ENCODE data around the gene NEK6. TPM values are rescaled to one million over a fixed set of nuclear protein-coding genes. Genes with fewer than 3 reads are reported as not detected.

NEK6 gene
- total and polyA plus RNA-seq, 9 of the 15 experiments (the other 6 are each of a cell fraction or from before 2014, with no cell fraction given) = 3.1 to 19.0 (median 8.4) TPM

DNA sequence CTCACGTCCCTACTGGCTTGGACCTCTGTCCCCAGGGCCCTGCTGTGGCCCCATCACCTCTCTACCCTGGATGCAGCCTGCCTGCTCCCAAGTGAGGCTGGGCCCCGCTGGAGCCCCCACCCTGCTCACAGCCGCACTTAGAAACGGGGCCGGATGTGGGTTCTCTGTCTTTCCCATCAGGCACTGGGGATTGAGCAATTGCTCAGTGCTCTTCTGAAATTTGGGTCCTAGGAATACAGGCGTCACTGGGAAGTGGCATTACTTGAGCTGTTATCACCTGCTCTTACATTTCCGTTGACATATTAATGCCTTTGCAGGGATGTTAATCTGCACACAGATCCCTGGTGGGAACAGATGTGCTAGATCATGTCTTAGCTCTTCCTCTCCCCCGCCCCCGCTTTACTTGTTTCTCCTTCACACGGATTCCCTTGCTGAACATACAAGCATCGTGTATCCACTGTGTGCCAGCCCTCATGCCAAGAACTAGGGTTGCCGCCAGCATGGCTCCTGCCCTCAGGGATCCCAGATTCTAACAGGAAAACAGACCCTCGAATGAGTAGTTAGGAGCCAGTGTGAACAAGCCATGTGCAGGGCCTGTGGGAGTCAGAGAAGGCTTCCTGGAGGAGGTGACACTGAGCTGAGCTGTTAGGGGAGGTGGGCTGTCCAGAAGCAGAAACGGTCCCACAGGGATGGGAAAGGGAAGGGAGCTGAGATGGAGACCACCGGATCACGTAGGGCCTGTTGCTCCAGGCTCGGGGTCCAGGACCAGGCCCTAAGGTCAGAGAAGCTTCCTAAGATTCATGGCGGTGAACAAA is 65.1 kb downstream of the NEK6 start (continued):
- TF ChIP-seq, protein P1, sequence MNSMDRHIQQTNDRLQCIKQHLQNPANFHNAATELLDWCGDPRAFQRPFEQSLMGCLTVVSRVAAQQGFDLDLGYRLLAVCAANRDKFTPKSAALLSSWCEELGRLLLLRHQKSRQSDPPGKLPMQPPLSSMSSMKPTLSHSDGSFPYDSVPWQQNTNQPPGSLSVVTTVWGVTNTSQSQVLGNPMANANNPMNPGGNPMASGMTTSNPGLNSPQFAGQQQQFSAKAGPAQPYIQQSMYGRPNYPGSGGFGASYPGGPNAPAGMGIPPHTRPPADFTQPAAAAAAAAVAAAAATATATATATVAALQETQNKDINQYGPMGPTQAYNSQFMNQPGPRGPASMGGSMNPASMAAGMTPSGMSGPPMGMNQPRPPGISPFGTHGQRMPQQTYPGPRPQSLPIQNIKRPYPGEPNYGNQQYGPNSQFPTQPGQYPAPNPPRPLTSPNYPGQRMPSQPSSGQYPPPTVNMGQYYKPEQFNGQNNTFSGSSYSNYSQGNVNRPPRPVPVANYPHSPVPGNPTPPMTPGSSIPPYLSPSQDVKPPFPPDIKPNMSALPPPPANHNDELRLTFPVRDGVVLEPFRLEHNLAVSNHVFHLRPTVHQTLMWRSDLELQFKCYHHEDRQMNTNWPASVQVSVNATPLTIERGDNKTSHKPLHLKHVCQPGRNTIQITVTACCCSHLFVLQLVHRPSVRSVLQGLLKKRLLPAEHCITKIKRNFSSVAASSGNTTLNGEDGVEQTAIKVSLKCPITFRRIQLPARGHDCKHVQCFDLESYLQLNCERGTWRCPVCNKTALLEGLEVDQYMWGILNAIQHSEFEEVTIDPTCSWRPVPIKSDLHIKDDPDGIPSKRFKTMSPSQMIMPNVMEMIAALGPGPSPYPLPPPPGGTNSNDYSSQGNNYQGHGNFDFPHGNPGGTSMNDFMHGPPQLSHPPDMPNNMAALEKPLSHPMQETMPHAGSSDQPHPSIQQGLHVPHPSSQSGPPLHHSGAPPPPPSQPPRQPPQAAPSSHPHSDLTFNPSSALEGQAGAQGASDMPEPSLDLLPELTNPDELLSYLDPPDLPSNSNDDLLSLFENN (IDR thresholded peaks at IDR 0.05; ENCODE audit: low read depth in 2 of 2, low read length in 2 of 2) = 0 out of 4 replicates have a peak, but pooled peaks of 1 of the 2 experiments have one; percentile 19
- TF ChIP-seq, protein P2, sequence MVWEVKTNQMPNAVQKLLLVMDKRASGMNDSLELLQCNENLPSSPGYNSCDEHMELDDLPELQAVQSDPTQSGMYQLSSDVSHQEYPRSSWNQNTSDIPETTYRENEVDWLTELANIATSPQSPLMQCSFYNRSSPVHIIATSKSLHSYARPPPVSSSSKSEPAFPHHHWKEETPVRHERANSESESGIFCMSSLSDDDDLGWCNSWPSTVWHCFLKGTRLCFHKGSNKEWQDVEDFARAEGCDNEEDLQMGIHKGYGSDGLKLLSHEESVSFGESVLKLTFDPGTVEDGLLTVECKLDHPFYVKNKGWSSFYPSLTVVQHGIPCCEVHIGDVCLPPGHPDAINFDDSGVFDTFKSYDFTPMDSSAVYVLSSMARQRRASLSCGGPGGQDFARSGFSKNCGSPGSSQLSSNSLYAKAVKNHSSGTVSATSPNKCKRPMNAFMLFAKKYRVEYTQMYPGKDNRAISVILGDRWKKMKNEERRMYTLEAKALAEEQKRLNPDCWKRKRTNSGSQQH (CRISPR knock-in tag; IDR thresholded peaks at IDR 0.05) = no peak
- 0 out of 2 replicates have a peak, but pooled peaks have one; percentile 48 for TF ChIP-seq FOXP1 (CRISPR knock-in tag; IDR thresholded peaks at IDR 0.05)
- TF ChIP-seq HDAC2 (IDR thresholded peaks at IDR 0.05) = no peak
- TF ChIP-seq, protein P3, sequence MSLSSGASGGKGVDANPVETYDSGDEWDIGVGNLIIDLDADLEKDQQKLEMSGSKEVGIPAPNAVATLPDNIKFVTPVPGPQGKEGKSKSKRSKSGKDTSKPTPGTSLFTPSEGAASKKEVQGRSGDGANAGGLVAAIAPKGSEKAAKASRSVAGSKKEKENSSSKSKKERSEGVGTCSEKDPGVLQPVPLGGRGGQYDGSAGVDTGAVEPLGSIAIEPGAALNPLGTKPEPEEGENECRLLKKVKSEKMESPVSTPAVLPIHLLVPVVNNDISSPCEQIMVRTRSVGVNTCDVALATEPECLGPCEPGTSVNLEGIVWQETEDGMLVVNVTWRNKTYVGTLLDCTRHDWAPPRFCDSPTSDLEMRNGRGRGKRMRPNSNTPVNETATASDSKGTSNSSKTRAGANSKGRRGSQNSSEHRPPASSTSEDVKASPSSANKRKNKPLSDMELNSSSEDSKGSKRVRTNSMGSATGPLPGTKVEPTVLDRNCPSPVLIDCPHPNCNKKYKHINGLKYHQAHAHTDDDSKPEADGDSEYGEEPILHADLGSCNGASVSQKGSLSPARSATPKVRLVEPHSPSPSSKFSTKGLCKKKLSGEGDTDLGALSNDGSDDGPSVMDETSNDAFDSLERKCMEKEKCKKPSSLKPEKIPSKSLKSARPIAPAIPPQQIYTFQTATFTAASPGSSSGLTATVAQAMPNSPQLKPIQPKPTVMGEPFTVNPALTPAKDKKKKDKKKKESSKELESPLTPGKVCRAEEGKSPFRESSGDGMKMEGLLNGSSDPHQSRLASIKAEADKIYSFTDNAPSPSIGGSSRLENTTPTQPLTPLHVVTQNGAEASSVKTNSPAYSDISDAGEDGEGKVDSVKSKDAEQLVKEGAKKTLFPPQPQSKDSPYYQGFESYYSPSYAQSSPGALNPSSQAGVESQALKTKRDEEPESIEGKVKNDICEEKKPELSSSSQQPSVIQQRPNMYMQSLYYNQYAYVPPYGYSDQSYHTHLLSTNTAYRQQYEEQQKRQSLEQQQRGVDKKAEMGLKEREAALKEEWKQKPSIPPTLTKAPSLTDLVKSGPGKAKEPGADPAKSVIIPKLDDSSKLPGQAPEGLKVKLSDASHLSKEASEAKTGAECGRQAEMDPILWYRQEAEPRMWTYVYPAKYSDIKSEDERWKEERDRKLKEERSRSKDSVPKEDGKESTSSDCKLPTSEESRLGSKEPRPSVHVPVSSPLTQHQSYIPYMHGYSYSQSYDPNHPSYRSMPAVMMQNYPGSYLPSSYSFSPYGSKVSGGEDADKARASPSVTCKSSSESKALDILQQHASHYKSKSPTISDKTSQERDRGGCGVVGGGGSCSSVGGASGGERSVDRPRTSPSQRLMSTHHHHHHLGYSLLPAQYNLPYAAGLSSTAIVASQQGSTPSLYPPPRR (CRISPR knock-in tag; IDR thresholded peaks at IDR 0.05; ENCODE audit: borderline replicate concordance) = 0 out of 2 replicates have a peak, but pooled peaks have one; percentile 33
- TF ChIP-seq, protein P4, sequence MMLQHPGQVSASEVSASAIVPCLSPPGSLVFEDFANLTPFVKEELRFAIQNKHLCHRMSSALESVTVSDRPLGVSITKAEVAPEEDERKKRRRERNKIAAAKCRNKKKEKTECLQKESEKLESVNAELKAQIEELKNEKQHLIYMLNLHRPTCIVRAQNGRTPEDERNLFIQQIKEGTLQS (IDR thresholded peaks at IDR 0.05) = no peak; the same call in 1 of the 2 replicates
- TF ChIP-seq, protein P4 (CRISPR knock-in tag; conservative IDR thresholded peaks at IDR 0.05) = no peak
- TF ChIP-seq, protein P5, sequence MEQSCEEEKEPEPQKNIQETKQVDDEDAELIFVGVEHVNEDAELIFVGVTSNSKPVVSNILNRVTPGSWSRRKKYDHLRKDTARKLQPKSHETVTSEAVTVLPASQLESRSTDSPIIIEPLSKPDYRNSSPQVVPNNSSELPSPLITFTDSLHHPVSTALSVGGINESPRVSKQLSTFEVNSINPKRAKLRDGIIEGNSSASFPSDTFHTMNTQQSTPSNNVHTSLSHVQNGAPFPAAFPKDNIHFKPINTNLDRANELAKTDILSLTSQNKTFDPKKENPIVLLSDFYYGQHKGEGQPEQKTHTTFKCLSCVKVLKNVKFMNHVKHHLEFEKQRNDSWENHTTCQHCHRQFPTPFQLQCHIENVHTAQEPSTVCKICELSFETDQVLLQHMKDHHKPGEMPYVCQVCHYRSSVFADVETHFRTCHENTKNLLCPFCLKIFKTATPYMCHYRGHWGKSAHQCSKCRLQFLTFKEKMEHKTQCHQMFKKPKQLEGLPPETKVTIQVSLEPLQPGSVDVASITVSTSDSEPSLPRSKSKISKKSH (CRISPR knock-in tag; IDR thresholded peaks at IDR 0.05) = no peak
- TF ChIP-seq PTBP1 (IDR thresholded peaks at IDR 0.05; ENCODE audit: low read depth, low read length) = no peak
- no peak for TF ChIP-seq BRD4 (IDR thresholded peaks at IDR 0.05)
- 0 out of 2 replicates have a peak, but pooled peaks have one; percentile 59 for TF ChIP-seq ZNF766 (CRISPR knock-in tag; conservative IDR thresholded peaks at IDR 0.05)
- TF ChIP-seq GABPB1 (CRISPR knock-in tag; IDR thresholded peaks at IDR 0.05) = no peak; the same call in 1 of the 2 replicates
- no peak for TF ChIP-seq NR3C1 (CRISPR knock-in tag; IDR thresholded peaks at IDR 0.05)
- TF ChIP-seq ETV1 (tag; conservative IDR thresholded peaks at IDR 0.05; ENCODE audit: low read depth) = peak; percentile 56; the same call in 1 of the 2 replicates

Measured in K562 (cell line).